ENCODE measurements around the gene SPNS3. TPM values are rescaled to one million over a fixed set of nuclear protein-coding genes. Genes with fewer than 3 reads are reported as not detected.

SPNS3 gene
- total RNA-seq, 2 experiments from 2014 or later: 11.7 to 14.3 TPM

DNA sequence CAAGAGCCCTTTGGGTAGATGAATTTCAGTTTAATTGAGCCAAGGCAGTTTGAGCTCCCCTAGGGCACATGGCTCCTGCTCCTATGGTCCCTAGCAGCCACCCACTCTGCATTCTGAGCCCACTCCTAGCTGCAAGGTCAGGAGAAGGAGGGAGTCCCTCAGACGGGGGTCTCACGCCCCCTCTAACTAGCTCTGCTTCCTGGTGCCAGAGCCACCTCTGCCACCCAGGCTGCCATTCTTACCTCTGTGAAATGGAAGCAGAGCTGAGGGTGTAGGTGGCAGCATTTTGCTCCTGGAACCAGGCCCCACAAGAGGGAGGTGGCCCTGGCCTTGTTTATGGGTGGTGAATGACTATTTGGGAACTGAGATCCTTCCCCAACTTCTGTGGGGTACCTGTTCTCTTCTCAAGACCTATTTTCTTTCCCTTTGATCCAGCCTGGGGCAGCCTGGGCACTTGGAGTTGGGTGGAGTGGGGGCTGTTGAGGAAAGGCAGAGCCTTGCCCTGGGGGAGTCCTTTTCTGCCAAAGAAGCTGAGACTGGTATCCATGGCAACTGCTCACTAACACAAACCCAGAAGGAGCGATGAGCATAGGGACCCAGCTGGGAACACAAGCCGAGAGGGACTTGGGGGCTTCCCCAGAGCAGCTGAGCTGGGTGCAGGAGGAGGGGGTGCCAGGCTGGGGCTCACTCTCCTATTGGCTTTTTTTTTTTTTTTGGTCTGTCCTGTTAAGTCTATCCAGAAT is 69.7 kb downstream of the SPNS3 start:
- Mint-ChIP-seq H3K4me1 (peaks cover 30% of the 10 kb centered on the region), H3K36me3 (no peaks in the 10 kb centered on the region)

GRCh38 chr17:4504188-4504587 is 70.4 kb downstream of the SPNS3 start:
- Mint-ChIP-seq H3K27me3 (peaks cover 31% of the 10 kb centered on the region), H3K36me3 (no peaks in the 10 kb centered on the region), H3K4me1 (peaks cover 37% of the 10 kb centered on the region), H3K9me3 (no peaks in the 10 kb centered on the region), H3K27ac (no peak overlapping the region), H3K4me3 (no peak overlapping the region)
- DNase-seq: no peak

More for the DNA sequence above, 69.7 kb downstream of the SPNS3 start:
- DNase-seq: no peak
- peaks cover 31% of the 10 kb centered on the region for H3K27me3 Mint-ChIP-seq
- no peaks in the 10 kb centered on the region for H3K9me3 Mint-ChIP-seq
- H3K4me3 Mint-ChIP-seq: no peak overlapping the region
- no peak overlapping the region for H3K27ac Mint-ChIP-seq

- H3K27ac Mint-ChIP-seq: no peak overlapping the region
- peaks cover 23% of the 10 kb centered on the region for H3K27me3 Mint-ChIP-seq
- DNase-seq: no peak
- H3K36me3 Mint-ChIP-seq: no peaks in the 10 kb centered on the region
- no peaks in the 10 kb centered on the region for H3K9me3 Mint-ChIP-seq
- H3K4me1 Mint-ChIP-seq: peaks cover 37% of the 10 kb centered on the region
- no peak overlapping the region for H3K4me3 Mint-ChIP-seq
Observed at GRCh38 chr17:4505187-4505586, 71.4 kb downstream of the SPNS3 start.

DNA sequence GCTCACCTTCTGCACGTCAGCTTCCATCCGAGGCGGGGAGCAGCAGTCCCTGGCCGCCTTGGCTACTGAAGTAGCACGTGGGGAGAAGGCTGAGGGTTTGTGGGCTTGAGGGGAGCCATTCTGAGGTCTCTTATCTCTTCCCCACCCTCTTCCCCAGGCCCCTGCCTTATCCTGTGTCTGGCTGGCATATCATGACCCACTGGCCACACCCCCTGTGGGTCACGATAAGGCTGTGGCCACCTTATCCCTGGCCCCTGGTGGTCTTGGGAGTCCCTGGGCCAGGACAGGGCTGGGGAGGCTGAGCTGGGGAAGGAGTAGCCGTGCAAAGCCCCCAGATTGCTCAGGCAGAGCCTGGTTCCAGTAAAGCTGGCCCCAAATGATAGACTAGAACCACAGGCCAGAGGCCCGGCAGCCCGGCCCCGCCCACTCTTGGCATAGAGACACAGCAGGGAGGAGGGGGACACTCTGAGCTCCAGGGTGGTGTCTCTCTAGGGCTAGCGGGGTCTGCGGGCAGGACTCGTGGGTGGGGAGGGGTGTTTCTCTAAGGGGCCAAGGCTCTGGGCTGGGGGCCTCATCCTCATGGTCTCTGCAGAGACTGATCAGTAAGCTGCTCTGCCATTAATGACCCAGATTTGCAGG is 72.6 kb downstream of the SPNS3 start:
- peaks cover 12% of the 10 kb centered on the region for H3K27me3 Mint-ChIP-seq
- H3K36me3 Mint-ChIP-seq: no peaks in the 10 kb centered on the region
- DNase-seq: no peak
- H3K9me3 Mint-ChIP-seq: no peaks in the 10 kb centered on the region
- H3K27ac Mint-ChIP-seq: no peak overlapping the region
- H3K4me1 Mint-ChIP-seq: peaks cover 35% of the 10 kb centered on the region
- no peak overlapping the region for H3K4me3 Mint-ChIP-seq

GRCh38 chr17:4506892-4507291 is 73.2 kb downstream of the SPNS3 start:
- H3K27me3 Mint-ChIP-seq: peaks cover 7% of the 10 kb centered on the region
- no peak overlapping the region for H3K4me3 Mint-ChIP-seq
- no peaks in the 10 kb centered on the region for H3K36me3 Mint-ChIP-seq
- no peak for DNase-seq
- H3K9me3 Mint-ChIP-seq: no peaks in the 10 kb centered on the region
- H3K4me1 Mint-ChIP-seq: peaks cover 35% of the 10 kb centered on the region
- no peak overlapping the region for H3K27ac Mint-ChIP-seq

DNA sequence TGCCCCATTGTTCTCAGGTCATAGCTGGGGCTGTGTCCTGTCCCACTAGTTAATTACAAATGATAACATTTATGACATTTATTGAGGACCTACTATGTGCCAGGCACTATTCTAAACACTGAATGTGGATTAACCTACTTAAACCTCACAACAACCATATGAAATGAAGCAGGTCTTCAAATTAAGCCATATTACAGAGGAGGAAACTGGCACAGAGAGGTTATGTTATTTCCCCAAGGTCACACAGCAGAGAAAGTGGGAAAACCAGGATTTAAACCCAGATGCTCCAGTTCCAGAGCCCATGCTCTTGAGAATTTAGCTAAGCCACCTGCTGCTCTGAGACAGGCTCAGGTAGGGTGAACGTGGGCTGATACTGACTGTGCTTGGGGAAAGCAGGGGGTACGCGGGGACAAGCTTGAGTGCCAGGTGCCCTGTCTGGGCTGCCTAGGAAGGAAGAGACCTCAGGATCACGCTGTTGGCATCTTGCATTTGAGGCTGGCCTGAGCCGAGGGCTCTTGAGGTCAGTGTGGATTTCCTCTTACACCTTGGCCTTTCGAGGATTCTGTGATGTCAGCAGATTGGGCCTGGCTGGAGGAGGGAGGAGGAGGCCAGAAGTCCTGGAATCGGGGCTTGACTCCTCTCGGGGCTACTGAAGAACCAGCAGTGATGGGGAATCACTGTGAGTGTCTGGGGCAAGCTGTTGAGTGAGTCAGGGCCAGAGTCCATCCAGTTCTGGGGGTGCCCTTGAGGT is 73.8 kb downstream of the SPNS3 start:
- peaks cover 35% of the 10 kb centered on the region for H3K4me1 Mint-ChIP-seq
- H3K27me3 Mint-ChIP-seq: peaks cover 4% of the 10 kb centered on the region
- H3K36me3 Mint-ChIP-seq: no peaks in the 10 kb centered on the region
- no peak overlapping the region for H3K27ac Mint-ChIP-seq
- no peak overlapping the region for H3K4me3 Mint-ChIP-seq
- DNase-seq: no peak
- H3K9me3 Mint-ChIP-seq: no peaks in the 10 kb centered on the region

DNA sequence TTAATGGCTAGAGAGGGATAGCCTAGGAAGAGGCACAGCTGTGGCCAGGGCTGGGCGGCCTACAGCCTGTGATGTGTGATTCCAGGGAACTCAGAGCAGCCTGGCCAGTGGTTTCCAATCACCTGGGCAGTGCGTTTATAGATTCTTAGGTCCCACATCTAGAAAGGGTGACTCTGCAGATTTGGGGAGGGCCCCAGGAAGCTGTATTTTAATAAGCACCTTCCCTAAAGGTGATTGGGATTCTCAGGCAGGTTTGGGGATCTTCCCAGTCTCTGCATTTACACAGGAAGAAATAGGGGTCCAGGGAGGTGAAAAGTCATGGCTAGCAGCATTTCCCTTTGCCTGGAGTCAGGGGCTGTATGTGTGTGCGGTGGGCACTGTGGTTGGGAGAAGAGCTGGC is 74.5 kb downstream of the SPNS3 start:
- H3K4me1 Mint-ChIP-seq: peaks cover 35% of the 10 kb centered on the region
- H3K9me3 Mint-ChIP-seq: no peaks in the 10 kb centered on the region
- no peaks in the 10 kb centered on the region for H3K27me3 Mint-ChIP-seq
- H3K27ac Mint-ChIP-seq: no peak overlapping the region
- DNase-seq: no peak
- no peaks in the 10 kb centered on the region for H3K36me3 Mint-ChIP-seq
- H3K4me3 Mint-ChIP-seq: no peak overlapping the region

DNA sequence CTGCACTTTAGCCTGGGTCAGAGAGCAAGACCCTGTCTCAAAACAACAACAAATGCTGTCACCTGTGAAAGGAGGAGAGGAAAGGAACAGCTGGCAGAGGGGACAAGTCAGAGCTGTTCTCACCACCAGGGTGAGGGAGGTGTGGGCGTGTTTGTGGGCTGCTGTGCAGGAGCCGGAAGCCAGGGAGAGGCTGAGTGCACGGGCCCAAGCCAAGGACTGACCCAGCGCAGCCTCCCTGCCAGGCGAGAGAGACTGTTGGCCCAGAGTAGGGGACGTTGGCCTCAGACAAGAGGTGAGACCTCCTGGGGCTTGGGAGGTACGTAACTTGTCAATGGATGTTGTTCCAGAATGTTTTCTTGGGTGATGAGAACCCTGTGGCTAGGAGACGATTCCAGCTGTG is 75.7 kb downstream of the SPNS3 start:
- H3K9me3 Mint-ChIP-seq: no peaks in the 10 kb centered on the region
- H3K27ac Mint-ChIP-seq: no peak overlapping the region
- H3K4me1 Mint-ChIP-seq: peaks cover 25% of the 10 kb centered on the region
- DNase-seq: peak; percentile 49
- no peaks in the 10 kb centered on the region for H3K36me3 Mint-ChIP-seq
- H3K4me3 Mint-ChIP-seq: no peak overlapping the region
- no peaks in the 10 kb centered on the region for H3K27me3 Mint-ChIP-seq

- Mint-ChIP-seq H3K27ac (no peak overlapping the region), H3K4me1 (peaks cover 18% of the 10 kb centered on the region), H3K4me3 (no peak overlapping the region), H3K27me3 (no peaks in the 10 kb centered on the region), H3K36me3 (no peaks in the 10 kb centered on the region), H3K9me3 (no peaks in the 10 kb centered on the region)
- DNase-seq: no peak
Observed at GRCh38 chr17:4509923-4510617, 76.3 kb downstream of the SPNS3 start.

GRCh38 chr17:4510618-4510941 is 76.8 kb downstream of the SPNS3 start:
- H3K4me3 Mint-ChIP-seq: no peak overlapping the region
- no peak for DNase-seq
- H3K36me3 Mint-ChIP-seq: no peaks in the 10 kb centered on the region
- H3K4me1 Mint-ChIP-seq: peaks cover 14% of the 10 kb centered on the region
- H3K27ac Mint-ChIP-seq: no peak overlapping the region
- H3K27me3 Mint-ChIP-seq: no peaks in the 10 kb centered on the region
- no peaks in the 10 kb centered on the region for H3K9me3 Mint-ChIP-seq

GRCh38 chr17:4511199-4511932 is 77.6 kb downstream of the SPNS3 start:
- Mint-ChIP-seq H3K4me1 (peaks cover 14% of the 10 kb centered on the region), H3K27me3 (no peaks in the 10 kb centered on the region), H3K36me3 (no peaks in the 10 kb centered on the region), H3K27ac (no peak overlapping the region), H3K4me3 (no peak overlapping the region), H3K9me3 (no peaks in the 10 kb centered on the region)
- DNase-seq: no peak

DNA sequence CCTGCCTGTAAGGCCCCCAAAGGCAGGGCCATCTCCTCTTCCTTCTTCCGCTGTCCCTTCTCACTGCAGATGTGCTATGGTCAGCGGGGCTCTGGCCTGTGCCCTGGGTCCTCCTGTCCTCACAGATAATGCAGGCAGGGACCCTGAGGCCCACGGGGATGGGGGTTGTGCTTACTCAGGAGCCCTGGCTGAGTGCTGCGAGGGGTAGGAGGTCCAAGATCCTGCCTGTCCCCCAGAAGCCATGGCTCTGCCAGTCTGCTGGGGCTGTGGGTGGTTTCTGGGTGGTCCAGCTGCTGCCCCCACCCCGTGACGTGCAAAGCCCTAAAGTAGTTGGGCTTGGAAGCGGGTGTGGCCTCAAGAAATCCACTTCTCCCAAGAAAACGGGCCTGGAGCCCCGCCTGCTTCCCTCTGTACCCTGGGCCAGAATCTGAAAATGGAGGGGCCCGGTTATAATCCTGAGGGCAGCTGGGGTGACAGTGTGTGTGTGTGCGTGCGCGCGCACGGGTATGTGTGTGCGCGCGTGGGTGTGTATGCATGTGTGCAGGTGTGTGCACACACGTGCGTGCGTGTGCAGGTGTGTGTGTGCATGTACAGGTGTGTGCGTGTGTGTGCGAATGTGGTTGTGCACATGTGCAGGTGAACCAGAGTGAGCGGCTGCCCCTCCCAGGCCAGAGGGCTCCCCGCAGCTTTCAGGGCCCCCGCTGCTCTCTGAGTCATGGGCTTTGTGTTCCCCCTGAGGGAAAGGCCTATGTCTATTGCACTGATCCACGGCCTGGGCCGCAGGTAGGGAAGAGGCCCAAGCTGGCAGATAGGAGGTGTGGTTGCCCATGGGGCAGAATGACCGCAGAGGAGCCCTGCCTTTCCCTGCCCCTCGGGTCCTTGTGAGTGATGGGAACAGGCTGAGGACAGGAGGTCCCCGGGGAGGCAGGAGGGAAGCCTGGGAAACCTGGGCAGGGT is 78.7 kb downstream of the SPNS3 start:
- no peak overlapping the region for H3K27ac Mint-ChIP-seq
- H3K27me3 Mint-ChIP-seq: no peaks in the 10 kb centered on the region
- peaks cover 14% of the 10 kb centered on the region for H3K4me1 Mint-ChIP-seq
- H3K9me3 Mint-ChIP-seq: no peaks in the 10 kb centered on the region
- no peak overlapping the region for H3K4me3 Mint-ChIP-seq
- no peak for DNase-seq
- no peaks in the 10 kb centered on the region for H3K36me3 Mint-ChIP-seq

DNA sequence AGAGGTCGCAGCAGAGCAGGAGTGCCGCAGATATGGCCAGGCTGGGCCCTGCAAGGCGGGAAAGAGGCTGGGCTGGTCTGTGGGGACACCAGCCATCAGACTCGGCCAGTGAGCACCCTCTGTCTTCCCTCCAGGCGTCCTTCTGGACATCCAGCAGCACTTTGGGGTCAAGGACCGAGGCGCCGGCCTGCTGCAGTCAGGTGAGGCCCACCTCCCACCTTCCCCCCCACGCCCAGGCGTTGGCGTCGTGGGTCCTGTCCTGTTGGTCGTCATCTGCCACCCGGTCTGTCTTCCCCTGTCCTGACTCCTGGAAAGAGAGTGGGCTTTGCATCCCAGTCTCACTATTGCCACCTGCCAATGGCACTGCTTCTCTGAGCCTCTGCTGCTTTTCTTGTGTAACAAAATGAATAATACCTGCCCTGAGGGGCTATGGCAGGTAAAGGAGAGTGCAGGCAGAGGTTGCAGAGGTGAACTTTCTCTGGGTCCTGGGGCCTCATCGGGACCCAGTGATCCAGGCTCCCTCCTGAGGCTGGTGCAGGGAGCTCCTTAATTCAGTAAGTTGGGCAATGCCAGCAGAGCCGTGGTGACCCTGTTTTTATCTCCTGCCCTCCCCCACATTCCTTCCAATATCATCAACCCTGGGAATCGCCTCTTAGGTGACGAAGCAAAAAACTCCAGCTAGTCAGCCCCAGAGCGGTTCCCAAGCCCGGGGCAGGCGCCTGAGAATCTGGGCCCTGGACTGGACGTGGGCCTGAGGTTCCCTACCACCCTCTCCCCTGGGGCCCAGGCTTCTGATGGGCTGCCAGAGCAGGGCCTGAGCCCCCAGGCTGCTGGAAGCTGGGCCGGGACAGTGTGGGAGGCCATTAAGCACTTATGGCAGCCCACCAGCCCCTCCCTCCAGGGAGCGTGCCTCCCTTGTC is 79.6 kb downstream of the SPNS3 start:
- Mint-ChIP-seq H3K36me3 (no peaks in the 10 kb centered on the region), H3K4me3 (no peak overlapping the region), H3K27ac (no peak overlapping the region), H3K4me1 (peaks cover 14% of the 10 kb centered on the region), H3K9me3 (no peaks in the 10 kb centered on the region), H3K27me3 (no peaks in the 10 kb centered on the region)
- DNase-seq: no peak
